Activated naive CD8-positive, alpha-beta T cell treated with anti-CD3 and anti-CD28 coated beads, Interleukin-2, amount 50 U/mL, for 24 hours (primary cell): ENCODE data around the gene FAM219A.
"Not testable (repeated sequence)": the region's sequence is repeated elsewhere in the genome, so short reads cannot be mapped to it uniquely, and the experiment has no call there.

Source experiments
- ATAC-seq: fragments of 150-1000 bp; cut with Tn5 transposase; one replicate; pipeline ENCODE4 v1.10.0; 2021
- DNase-seq: peaks from one replicate; pipeline ENCODE4 v3.0.0; 2021
- H3K27ac Mint-ChIP-seq: one replicate; pipeline ENCODE4 v1.8.0; 2021; ENCODE audit warnings: mild to moderate bottlenecking, mixed read lengths
- H3K27me3 Mint-ChIP-seq: one replicate; pipeline ENCODE4 v1.8.0; 2021; ENCODE audit warnings: mixed read lengths
- H3K36me3 Mint-ChIP-seq: one replicate; pipeline ENCODE4 v1.8.0; 2021; ENCODE audit warnings: low read depth, mixed read lengths
- H3K4me1 Mint-ChIP-seq: one replicate; pipeline ENCODE4 v1.8.0; 2021; ENCODE audit warnings: mixed read lengths
- H3K4me3 Mint-ChIP-seq: one replicate; pipeline ENCODE4 v1.8.0; 2021; ENCODE audit warnings: mild to moderate bottlenecking, moderate library complexity, mixed read lengths
- H3K9me3 Mint-ChIP-seq: one replicate; pipeline ENCODE4 v1.8.0; 2021; ENCODE audit warnings: mixed read lengths

FAM219A gene

GRCh38 chr9:34363619-34364351 is 94.6 kb downstream of the FAM219A start:
- Mint-ChIP-seq H3K4me3 (no peak overlapping the region), H3K27me3 (no peaks in the 10 kb centered on the region), H3K36me3 (peaks cover 7% of the 10 kb centered on the region), H3K9me3 (peaks cover 14% of the 10 kb centered on the region), H3K4me1 (peaks cover 6% of the 10 kb centered on the region), H3K27ac (no peak overlapping the region)
- ATAC-seq (no peak), DNase-seq (no peak)

GRCh38 chr9:34362614-34363214 is 95.7 kb downstream of the FAM219A start:
- no peak overlapping the region for H3K4me3 Mint-ChIP-seq
- ATAC-seq (no peak), DNase-seq (no peak)
- H3K27ac Mint-ChIP-seq, result no peak overlapping the region
- peaks cover 6% of the 10 kb centered on the region for H3K4me1 Mint-ChIP-seq
- H3K27me3 Mint-ChIP-seq, result no peaks in the 10 kb centered on the region
- H3K9me3 Mint-ChIP-seq, result peaks cover 9% of the 10 kb centered on the region
- H3K36me3 Mint-ChIP-seq, result peaks cover 4% of the 10 kb centered on the region

- peaks cover 15% of the 10 kb centered on the region for H3K36me3 Mint-ChIP-seq
- not testable (repeated sequence) for H3K4me3 Mint-ChIP-seq, H3K27ac Mint-ChIP-seq, H3K27me3 Mint-ChIP-seq, H3K4me1 Mint-ChIP-seq, DNase-seq, ATAC-seq
- H3K9me3 Mint-ChIP-seq, result peaks cover 14% of the 10 kb centered on the region
These were observed 105.4 kb downstream of the FAM219A start for GRCh38 chr9:34352957-34353356.

- not testable (repeated sequence) for ATAC-seq, H3K4me1 Mint-ChIP-seq, H3K4me3 Mint-ChIP-seq, H3K27me3 Mint-ChIP-seq, H3K27ac Mint-ChIP-seq, DNase-seq
- Mint-ChIP-seq H3K9me3 (peaks cover 14% of the 10 kb centered on the region), H3K36me3 (peaks cover 15% of the 10 kb centered on the region)
These were observed 106.2 kb downstream of the FAM219A start for GRCh38 chr9:34352122-34352652.

- H3K4me1 Mint-ChIP-seq, result no peaks in the 10 kb centered on the region
- no peak for ATAC-seq
- peaks cover 3% of the 10 kb centered on the region for H3K36me3 Mint-ChIP-seq
- H3K9me3 Mint-ChIP-seq, result no peaks in the 10 kb centered on the region
- DNase-seq, result no peak
- no peak overlapping the region for H3K4me3 Mint-ChIP-seq
- H3K27me3 Mint-ChIP-seq, result no peaks in the 10 kb centered on the region
- H3K27ac Mint-ChIP-seq, result no peak overlapping the region
These were observed 109.0 kb downstream of the FAM219A start for GRCh38 chr9:34349324-34349723.
